AG09319 (cell line): ENCODE measurements around the gene TSPAN15.

Experiments
- DNase-seq: peaks from one replicate; pipeline ENCODE4 v3.0.0-alpha.2; 2010; ENCODE audit warnings: low read depth; ENCODE audit errors: extremely low read depth
- TF ChIP-seq, protein P1 (sequence below): IDR thresholded peaks from 2 replicates; pipeline ENCODE4 v1.5.1; 2011; ENCODE audit warnings: low read depth, mild to moderate bottlenecking, inconsistent platforms, low read length, moderate library complexity

TSPAN15 gene

DNA sequence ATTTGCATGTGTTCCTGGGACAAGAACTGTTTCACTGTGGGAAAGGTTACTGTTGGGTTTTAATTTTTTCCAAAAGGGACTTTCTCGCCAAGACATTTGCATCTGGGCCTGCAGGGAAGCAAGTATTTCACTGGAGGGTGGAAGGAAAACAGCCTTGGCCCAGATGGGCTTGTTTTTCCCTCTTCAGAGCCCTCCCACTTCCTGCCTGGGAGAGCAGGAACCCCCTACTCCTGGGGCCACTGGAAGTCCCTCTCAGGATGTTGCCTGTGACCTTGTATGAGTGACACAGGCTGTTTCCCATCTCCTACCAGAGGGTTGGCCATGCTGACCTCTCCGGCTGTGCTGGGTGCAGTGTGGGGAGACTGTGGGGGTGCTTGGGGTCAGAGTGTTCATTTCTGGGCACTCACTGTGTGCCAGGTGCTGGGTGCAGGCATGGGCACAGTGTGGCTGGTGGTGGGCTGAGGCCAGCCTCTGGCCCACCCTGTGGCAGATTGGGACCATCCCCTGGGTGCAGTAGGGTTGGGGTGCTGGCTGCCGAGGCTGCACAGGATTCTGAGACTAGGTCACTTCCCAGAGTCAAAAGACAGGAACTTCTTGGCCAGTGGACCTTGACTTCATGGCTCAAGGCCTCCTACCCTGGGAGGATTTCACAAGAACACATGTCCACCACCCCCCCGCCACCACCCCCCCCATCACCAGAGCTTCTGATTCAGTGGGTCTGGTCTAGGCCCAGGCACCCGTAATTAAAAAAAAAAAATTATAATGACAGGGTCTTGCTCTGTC, 10.2 kb downstream of the TSPAN15 start:
- TF ChIP-seq, protein P1, sequence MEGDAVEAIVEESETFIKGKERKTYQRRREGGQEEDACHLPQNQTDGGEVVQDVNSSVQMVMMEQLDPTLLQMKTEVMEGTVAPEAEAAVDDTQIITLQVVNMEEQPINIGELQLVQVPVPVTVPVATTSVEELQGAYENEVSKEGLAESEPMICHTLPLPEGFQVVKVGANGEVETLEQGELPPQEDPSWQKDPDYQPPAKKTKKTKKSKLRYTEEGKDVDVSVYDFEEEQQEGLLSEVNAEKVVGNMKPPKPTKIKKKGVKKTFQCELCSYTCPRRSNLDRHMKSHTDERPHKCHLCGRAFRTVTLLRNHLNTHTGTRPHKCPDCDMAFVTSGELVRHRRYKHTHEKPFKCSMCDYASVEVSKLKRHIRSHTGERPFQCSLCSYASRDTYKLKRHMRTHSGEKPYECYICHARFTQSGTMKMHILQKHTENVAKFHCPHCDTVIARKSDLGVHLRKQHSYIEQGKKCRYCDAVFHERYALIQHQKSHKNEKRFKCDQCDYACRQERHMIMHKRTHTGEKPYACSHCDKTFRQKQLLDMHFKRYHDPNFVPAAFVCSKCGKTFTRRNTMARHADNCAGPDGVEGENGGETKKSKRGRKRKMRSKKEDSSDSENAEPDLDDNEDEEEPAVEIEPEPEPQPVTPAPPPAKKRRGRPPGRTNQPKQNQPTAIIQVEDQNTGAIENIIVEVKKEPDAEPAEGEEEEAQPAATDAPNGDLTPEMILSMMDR = no peak

DNA sequence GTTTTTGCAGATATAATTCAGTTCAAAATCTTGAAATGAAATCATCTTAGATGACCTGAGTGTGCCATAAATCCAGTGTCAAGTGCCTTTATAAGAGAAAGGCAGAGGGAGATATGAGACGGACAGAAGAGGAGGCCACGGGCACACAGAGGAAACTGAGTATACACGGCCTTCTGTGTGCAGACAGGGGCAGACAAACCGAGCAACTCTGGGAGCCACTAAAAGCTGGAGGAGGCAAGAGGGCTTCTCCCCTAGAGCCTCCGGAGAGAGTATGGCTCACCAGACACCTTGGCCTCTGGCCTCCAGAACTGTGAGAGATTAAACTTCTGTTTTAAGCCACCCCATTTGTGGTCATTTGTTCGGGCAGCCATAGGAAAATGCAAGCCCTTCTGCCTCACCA, 12.6 kb downstream of the TSPAN15 start:
- TF ChIP-seq, protein P1 = no peak
- no peak for DNase-seq

More for the DNA sequence above, 10.2 kb downstream of the TSPAN15 start:
- no peak for DNase-seq

DNA sequence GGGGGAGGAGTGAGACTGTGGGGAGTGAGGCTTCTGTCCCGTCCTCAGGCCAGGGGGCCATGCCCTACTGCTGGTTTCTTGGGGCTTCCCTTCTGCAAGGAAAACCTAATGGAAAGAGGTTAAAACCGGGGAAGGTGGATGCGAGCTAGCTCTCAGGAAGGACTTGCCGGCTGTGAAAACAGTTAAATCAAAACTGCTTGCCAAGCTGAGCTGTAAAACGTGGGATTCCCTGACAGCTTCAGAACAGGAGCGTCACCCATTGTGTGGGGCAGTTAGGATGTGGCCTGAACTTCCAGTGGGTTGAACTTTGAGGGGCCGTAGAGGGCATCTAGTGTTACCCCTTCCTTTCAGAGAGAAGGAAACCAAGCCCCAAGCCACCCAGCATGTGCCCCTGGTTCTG, 13.1 kb downstream of the TSPAN15 start:
- DNase-seq = no peak
- TF ChIP-seq, protein P1 = no peak

DNA sequence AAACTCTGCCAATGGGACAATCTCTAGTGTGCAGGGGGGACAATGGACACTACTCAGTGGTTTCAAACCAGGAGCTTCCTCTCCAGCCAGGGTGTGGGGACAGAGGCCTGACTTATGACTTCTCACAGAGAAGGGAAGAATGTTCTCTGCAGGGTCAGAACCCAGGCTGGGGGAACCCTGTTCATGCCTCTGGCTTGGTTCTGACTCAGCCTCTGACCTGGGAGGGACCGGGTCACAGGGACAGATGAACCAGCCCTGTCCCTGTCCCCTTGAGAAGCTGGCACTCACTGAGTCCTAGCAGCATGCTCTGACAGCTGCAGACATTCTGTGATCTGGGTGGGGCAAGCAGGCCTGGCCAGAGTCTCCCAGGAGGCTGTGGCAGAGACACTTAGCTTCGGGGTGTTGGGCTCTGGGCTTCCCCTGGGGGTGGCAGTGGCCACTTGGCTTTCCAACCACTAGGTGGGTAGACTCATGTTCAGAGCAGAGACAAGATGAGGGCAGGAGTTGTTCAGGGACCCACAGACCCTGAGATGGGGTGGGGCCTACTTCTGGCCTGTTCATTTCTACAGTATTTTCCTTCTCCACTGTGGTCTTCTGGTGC, 13.6 kb downstream of the TSPAN15 start:
- TF ChIP-seq, protein P1 = no peak
- DNase-seq = no peak

DNA sequence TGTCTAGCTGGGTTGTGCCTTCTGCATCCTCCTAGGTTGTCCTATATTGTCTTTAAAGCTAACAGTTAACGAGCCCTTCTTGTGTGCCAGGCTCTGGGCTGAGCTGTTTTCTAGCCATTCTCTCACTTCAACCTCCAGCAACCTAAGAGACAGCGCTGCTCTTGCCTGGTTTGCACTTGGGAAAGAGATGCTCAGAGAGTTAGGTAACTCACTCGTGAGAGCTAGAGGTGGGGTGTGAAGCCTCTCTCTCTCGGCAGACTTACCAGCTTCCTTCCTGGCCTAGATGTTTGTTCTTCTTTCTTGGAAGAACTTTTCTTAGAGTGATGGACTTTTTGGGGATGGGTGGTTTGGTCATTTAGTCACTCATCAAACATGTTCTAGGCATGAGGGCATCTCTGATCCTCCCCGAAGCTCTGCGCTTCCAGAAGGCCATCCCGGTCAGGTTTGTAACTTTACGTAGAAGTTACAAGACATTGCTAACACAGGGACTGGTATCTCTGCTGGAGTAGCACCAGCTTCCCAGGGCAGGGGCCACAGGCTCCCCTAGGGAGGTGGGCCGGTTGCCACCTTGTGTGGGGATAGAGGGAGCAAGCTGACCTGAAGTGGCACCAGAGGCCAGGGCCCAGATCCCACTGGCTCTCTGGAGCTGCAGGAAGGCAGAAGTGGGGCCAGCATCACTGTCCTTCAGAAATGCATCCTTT, 14.3 kb downstream of the TSPAN15 start:
- TF ChIP-seq, protein P1 = no peak
- no peak for DNase-seq

DNA sequence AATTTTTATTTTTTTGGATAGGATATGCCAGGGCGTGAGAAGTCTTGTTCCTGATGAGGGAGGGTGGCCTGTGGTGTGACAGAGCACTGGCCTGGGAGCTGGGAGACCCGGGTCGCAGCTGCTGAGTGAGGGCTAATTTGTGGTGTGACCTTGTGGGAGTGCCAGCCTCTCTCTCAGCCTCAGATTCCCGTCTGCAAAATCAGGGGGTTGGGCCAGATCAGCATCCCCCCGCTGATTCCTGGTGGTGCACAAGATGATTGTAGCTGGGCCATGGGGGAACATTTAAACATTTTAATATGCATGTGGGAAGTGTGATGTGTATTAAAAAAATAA, 14.9 kb downstream of the TSPAN15 start:
- no peak for DNase-seq
- TF ChIP-seq, protein P1 = no peak

DNA sequence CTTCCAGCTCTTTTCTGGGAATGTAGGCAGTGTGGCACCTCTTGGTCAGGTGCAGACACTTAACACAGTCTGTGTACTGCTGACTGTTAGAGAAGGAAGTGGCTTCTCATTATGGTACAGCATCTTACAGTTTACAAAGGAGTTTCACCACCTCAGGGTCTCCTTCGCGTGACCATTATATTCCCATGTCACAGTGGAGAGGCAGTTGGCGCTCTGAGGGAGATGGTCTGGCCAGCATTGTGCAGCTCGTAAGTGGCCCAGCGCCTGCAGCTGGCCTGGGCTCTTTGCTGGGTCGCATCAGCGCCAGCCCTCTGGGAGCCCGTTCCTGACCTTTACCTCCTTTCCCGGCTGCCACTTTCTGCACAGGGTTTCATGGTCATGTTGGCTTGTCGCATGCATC, 15.4 kb downstream of the TSPAN15 start:
- no peak for DNase-seq
- TF ChIP-seq, protein P1 = no peak
